CD1c-positive myeloid dendritic cell (primary cell): ENCODE data around the gene PTGFRN.

ENCODE experiments used
- DNase-seq: peaks from one replicate; pipeline ENCODE4 v3.0.0-alpha.2; 2016; ENCODE audit errors: extremely low spot score

The PTGFRN gene

DNA sequence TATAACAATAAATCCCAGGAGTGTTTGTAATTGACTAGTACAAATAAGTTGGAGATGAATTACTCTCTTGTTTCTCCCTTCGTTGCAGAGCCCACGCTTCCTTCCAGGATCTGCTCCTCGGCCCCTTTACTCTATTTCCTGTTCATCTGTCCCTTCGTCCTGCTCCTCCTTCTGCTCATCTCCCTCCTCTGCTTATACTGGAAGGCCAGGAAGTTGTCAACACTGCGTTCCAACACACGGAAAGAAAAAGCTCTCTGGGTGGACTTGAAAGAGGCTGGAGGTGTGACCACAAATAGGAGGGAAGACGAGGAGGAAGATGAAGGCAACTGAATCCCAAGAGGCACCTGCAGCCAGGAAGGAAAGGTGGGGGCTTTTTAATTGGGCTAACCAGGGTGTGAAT is 124.1 kb downstream of the PTGFRN start:
- DNase-seq: no peak

- no peak for DNase-seq
These were observed 125.1 kb downstream of the PTGFRN start for GRCh38 chr1:117034791-117035290.

GRCh38 chr1:117036018-117036461 is 126.3 kb downstream of the PTGFRN start:
- DNase-seq: no peak

DNA sequence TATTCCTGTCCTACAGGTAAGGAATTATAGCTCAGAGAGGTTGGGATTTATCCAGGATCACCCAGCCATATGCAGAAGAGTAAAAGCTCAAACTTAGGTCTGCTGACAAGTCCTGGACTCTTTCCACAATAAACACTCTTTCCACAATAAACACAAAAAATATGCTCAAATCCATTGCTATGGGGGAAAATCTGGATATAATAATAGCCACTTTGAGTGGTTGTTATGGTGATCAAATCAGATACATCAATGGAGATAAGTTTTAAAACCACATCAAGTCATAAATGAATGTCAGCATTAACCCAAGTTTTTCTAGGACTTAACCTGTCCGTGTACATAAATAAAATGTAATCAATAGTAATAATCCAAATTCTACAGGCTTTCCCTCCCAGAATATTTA is 128.1 kb downstream of the PTGFRN start:
- no peak for DNase-seq

DNA sequence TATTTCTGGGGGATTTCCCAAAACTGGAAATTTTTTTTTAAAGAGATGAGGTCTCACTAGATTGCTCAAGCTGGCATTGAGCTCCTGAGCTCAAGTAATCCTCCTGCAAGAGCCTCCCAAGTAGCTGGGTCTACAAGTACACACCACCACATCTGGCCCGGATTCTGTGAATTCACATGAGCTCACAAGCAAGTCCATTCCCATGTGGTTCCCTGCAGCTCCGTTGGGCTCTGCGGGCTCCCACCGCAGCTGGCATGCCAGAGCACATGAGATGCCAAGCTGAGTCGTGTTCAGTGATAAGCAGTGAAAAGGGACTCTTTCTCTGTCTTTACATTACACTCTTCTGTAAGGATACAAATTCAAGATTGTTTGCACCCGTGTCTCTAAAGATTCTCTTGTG is 128.5 kb downstream of the PTGFRN start:
- no peak for DNase-seq
